GM21423 (cell line): ENCODE data around the gene TIMP2.
"Not testable (repeated sequence)": the region's sequence is repeated elsewhere in the genome, so short reads cannot be mapped to it uniquely, and the experiment has no call there.

Experiments
- ATAC-seq: cut with Tn5 transposase; IDR thresholded peaks from one replicate; pipeline ENCODE4 v1.9.1; 2021; ENCODE audit warnings: mild to moderate bottlenecking, moderate library complexity; ENCODE audit not compliant: unreplicated experiment

TIMP2 gene

DNA sequence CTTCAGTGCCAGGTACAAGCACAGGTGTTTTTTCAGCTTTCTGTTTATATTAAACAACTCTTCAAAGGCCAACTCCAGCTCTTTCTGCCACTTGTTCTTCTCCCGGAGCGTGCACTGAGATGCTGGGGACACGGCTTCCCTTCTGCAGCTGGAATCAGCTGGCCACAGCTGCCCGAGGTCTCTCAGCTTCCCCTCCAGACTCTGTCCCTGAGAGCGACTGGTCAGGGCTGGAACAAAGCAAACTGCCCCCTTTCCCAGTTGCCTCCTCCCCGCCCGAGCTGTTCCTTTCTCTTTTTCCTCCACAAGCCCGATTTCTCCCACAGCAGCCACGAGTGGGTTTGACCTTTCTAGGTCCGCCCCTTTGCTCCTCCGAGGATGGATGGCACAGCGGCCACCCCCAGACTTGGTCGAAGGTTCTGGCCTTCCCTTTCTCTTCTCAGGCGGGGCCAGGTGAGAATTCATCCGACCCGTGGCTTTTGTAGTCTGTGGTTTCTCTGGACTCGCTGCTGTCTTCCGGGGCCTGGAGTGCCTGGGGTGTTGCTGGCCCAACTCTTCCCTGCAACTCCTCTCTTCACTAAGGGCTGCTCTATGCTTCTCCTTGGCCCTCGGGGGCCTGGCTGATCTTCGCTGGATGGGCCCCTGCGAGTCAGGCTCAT, 33.7 kb downstream of the TIMP2 start:
- no peak for ATAC-seq

DNA sequence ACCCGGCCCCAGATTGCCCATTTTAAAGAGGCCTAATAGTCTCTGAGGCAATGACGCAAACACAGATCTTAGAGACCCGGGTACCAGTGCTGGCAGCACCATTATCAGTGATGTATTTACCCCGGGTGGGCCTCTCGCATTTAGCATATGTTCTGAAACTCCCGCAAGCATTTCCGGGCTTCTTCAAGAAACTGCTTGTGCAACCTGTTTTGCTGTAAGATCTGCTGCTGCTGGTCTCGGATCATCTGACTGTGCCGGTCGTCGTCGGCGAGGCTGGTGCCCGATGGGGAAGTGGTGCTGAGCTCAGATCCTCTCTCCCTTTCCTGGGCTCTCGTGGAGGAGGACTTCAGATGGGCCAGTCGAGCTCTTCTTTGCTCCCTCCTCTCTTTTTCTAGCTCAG, 34.7 kb downstream of the TIMP2 start:
- ATAC-seq: no peak

DNA sequence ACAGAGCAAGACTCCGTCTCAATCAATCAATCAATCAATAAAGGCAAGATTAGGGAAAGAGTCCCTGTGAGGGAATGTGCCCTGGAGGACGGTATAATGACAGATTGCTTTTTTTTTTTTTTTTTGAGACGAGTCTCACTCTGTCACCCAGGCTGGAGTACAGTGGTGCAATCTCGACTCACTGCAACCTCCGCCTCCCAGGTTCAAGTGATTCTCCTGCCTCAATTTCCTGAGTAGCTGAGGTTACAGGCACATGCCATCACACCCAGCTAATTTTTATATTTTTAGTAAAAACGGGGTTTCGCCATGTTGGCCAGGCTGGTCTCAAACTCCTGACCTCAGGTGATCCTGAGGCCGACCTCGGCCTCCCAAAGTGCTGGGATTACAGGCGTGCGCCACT, 35.1 kb downstream of the TIMP2 start:
- not testable (repeated sequence) for ATAC-seq

DNA sequence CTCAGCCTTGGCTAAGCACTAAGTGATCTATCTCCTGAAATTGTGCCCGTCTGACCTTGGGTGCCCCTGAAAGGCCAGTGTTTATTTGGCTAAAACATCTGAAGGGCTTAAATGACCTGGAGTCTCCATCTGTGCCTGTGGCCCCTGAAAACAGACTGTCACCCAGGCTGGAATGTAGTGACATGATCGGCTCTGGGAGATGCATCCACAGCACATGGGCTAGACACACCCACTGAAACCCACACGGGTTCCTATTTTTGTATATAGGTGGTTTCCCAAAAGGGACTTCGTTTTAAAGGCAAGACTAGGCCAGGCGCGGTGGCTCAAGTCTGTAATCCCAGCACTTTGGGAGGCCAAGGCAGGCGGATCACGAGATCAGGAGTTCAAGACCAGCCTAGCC, 35.7 kb downstream of the TIMP2 start:
- no peak for ATAC-seq

DNA sequence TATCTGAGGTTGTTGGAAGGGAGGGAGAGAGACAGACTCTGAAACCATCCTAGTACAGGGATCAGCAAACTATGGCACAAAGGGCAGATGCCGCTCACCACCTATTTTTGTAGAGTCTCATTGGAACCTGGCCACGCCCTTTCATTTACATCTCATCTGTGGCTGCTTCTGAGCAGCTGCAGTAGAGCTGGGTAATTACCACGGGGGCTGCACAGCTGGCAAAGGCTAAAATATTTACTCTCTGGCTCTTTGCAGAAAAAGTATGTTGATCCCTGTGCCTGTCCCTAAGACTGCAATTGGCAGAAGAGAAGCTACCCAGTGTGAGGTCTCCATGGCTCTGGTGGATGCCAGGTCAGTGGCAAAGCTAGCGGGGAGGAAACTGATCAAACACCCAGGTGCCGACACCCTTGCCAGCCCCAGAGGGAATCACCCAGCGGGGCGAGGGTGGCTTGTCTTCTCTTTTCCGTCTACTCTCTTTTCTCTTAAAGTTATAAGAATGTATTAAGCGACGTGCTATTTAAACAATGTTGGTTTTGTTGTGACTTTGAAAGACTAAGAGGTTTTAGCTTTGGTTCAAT, 36.2 kb downstream of the TIMP2 start:
- ATAC-seq: no peak

DNA sequence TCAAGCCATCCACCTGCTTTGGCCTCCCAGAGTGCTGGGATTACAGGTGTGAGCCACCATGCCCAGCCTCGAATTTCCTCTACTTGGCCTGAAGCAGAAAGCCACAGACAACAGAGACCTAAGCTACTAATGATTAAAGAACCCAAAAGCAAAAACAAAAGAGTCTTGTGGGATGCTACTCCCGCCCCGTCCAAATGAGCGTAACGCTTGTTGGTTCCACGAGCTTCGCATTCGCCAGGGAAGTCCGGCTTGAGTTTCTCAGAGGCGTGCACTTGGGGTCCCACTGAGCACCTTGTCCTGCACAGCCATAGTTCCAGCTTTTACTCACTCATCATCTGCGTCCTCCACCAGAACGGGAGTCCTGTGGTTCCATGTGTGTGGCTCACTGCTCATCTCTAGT, 38.2 kb downstream of the TIMP2 start:
- ATAC-seq: no peak

DNA sequence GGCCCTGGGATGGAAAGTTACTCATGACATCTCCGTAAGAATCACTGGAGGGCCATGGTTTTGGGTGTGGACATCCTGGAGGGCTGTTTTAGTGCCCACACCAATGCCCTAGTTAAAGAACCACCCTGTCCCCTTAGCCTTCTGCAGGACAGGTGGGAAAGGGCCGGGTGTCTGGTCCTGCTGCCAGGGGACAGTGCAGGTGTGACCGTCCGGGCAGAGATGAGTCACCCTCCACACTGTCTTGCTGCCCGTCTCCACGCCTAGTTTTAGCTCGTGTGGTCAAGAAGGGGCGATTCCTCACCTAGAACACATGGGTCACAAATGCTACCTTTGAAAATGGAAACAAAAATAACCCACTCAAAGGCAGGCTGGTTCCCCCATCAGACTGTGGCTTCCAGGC, 39.2 kb downstream of the TIMP2 start:
- no peak for ATAC-seq

DNA sequence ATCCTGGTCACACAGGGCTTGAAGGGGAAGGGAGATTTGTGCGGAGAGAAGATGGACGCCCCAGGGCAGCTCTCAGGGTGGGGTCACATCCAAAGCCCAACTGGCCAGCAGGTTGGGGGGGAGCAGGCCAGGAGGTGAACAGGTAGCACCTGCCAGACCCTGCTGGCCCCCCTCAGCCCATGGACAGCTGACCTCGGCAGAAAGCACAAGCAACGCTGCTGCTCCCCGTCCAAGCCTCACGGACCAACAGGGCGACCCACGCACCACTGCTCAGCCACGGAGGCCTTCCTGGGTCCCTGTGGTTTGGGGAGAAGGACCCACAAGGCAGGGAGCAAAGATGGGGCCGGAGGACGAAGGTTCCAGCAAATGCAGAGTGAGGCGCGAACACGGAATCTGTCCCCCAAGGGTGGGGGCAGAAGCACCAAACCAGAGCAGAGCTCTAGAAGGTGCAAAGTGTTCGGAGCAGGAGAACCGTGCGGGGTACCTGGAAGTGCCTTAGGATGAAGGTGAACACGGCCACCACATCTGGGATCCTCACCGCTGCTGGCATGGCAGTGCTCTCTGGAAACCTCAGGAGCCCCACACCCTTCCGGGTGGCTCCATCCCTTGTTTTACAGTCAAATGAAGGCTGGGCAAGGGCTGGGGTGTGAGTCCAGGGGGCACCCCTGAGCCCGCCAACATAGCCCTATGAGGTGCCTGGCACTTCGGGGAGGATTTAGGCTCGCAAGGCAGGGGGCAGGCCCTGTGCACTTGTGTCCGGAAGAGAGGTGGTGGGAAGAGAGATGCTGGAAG, 40.1 kb downstream of the TIMP2 start:
- no peak for ATAC-seq

DNA sequence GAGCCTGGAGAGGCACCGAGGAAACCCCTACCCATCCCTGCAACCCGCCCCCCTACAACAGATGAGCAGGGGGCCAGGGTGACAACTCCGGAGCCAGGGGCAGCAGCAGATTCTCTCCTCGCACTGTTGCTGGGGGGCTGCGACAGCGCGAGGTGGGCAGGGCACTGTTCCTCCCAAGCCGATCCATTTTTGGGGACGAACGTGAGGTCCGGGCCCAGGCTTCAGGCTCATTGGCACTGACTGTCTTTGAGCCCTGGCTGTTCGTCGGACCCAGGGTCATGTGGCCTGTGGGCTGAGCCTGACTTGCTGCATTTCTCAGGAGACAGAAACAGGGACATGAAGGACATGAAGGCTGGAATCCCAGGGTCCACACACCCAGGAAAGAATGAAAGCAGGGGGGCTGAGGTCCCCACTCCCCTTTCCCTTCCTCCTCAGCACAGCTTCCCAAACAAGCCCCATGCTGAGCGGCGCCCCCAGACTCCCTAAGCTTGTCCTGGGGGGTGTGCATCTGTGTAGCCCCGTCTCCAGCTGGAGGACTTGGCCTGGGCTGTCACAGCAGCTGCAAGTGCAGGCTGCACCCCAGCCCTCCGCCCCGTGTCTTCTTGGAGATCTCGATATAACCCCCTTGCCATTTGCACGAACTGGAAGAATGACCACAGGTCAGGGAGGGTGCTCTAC, 40.9 kb downstream of the TIMP2 start:
- no peak for ATAC-seq

DNA sequence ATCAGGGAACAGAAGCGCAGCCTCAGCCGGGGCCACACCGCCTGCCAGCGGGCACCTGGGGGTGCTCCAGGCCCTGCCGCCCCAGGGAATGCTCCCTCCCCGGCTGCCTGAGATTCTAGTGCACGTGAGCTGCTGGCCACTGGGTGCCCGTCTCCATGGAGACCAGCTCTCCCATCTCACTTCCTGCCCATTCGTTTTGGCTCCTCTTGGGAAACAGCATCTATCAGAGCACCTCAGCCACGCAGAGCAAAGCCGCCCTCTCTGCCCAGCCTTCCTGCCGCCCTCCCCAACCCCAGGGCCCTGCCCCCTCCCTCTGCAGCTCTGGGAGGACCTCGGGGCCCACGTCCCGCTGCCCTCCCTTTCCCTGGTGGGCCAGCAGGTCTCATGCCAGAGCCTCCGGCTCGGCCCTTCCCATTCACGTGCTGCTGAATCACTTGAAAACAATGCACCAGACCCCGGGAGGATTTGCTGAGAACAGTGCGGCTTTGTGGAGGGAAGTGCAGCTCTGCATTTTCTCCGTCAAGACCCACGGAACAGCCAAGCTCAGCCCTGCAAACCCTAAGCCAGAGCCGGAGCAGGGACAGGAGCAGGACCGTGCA, 41.6 kb downstream of the TIMP2 start:
- ATAC-seq: no peak

DNA sequence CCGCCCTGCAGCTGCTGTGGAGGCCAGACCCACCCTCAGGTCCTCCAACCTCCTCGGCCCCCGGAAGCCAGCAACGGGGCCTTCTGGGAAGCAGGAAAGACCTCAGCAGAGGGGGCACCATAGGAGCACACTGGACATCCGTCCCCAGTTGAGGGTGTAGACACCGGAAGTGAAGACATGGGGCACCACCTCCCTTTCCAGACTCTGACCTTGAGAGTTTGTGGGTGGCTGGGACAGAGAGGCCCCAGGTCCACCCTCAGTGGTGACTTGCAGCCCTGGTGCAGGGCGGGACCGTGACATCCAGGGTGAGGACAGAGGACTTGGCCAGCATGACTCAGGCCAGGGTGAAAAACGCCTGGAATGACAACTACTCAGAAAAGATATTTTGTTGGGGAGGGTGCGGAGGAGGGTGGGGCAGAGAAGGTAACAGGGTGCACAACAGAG, 42.1 kb downstream of the TIMP2 start:
- no peak for ATAC-seq

DNA sequence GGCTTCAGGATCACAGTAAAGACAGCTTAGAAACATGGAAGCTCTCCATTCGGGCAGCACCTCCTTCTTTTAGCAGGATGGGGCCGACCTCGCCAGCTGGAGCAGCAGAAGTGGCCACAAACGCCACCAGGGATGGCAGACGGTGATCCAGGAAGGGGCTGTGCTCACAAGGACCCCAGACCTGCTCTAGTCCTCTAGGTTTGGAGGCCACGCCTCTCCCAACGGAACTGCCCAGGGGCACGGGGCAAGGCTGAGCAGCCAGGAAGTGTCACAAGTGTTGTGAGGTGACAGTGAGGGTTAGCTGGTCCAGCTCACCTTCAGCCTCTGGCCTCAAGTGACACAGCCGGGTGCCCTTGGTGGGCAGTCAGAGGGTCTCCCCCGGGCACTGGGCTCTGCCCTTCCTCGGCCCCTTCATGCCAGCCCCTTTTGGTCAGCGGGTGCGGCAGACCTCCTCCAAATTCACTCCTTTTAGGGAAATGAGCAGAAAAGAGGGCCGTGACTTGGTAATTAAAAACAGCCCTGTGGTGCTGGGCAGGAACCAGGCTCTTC, 42.6 kb downstream of the TIMP2 start:
- ATAC-seq: no peak

DNA sequence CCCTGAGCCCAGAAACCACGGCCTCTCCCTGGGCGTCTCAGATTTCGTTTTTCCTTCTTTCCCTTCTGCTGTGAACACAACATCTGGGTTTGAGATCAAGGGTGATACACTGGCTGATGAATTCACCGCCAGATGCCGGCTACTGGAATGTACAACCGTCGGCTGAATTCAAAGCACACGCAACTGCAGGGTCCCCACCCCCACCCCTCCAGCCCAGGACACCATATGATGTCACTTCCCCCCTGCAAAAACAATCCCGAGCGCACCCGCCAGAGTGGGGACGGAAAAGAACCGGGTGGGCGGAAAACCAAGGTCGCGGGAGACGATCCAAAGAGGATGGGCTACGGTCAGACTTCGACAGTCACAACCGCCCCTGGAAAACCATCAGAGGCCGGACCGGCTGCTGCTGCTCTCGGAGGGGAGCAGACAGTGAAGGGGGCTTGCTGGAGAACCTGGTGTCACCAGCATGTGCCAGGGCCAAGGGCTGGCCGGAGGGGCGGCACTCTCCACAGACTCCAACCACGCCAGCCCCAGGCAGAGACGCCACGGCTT, 45.5 kb downstream of the TIMP2 start:
- ATAC-seq: no peak

DNA sequence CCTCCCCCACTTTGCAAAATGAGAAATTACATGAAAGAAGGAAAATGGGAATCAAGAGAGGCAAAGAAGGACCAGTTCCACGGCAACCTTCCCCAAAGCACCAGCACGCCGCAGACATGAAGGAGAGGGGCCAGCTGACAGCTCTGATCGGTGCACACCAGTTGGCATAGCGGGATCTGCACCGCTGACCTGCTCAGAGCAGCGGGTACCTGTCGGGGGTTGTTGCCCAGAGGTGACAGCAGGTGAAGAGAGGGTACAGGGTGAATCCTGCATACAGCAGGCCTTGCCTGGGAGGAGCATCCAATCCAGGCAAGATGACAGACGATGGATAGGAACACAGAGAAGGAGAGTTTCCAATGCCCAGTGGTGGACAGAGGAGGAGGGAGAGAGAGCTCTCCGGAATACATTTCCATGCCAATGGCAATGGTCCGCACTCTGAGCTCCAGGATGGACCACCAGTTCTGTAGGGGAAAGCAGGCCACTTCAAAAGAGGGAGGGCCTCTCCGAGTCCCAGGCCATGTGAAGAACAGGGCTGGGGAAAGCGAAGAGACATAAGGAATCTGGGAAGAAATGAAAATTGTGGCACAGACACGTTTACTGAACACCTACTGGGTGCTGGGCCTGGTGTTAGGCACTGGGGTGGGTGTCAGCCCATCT, 46.2 kb downstream of the TIMP2 start:
- ATAC-seq: no peak

DNA sequence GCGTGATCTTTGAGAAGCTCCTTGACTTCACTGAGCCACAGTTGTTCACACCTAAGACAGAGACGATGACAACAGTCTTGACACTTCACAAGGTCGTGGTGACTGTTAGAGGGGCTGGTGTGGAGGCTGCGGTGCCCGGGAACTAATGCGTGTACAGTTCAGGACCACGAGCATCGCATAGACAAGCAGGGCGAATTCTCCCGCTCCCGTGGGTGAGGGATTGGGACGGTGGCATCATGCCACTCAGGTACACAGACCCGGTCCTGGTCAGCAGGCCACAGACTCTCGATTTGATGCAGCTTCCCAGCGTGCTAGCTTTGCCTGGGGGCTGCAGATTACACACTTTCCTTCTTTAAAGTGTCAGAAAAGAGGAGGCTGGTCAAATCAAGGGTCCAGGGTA, 46.9 kb downstream of the TIMP2 start:
- ATAC-seq: no peak

DNA sequence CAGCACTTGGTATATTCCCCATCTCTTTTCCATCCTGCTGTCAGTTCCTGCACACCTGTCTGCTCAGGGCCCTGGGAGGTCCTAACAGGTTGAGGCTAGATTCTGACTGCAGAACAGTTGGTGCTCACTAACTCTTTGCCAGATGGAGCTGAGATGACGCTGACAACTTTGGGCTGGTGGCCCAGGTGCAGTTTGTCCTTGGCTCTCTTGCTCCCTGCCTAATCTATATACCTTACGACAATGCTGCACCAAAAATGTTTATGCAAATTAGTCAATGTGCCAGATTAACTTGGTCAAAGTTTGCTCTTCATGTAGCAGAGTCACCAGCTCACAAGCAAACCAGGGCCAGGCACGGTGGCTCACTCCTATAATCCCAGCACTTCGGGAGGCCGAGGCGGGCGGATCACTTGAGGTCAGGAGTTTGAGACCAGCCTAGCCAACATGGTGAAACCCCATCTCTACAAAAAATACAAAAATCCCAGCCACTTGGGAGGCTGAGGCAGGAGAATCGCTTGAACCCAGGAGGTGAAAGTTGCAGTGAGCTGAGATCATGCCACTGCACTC, 48.2 kb downstream of the TIMP2 start:
- not testable (repeated sequence) for ATAC-seq

DNA sequence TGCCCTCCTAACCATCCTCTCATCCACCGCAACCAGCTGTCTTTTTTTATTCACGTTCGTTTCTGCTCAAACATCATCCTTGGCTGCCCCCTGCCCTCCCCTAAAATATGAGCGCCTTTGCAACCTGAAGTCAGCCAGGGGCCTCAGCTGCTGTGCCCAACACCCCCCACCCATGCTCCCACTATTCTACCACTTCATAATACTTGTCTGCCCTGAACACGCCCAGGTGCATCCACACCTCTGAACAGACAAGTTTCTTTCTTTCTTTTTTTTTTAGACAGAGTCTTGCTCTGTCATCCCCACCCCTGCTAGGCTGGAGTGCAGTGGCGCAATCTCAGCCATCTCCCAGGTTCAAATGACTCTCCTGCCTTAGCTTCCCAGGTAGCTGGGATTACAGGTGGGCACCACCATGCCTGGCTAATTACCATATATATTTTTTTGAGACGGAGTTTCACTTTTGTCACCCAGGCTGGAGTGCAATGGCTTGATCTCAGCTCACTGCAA, 49.0 kb downstream of the TIMP2 start:
- ATAC-seq: no peak

DNA sequence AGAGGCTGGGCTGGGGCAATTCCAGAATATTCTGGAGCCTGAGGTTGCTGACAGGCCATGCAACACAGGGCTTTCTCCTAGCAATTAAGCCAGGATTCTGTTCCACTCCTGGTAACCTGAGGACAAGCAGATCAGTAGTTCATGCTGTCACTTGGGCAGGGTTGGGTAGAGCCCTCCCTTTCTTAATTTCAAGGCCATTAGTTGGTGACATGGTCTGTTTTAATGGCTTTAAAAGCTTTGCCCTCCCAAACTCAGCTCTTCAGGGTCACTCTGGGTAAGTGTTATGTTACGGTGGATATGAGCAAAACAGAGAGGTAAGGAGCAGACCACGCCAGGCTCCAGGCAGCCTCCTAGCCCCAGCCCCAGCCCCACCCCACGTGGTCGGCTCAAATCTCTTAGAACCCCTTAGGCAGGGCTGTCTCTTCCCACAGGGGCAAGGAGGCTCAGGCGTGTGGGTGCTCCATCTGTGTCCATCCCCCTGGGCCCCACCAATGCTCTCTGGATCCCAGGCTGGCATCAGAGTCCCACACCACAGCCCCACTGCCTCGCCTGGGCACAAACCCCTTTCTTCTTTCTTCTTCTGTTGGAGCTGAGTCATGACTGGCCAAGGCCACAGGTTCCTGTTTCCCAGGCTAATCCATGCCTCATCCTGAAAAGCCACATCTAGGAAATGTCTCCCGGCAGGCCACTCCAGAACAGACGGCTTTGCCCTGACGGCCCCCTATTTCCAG, 49.7 kb downstream of the TIMP2 start:
- ATAC-seq: no peak
